HG03196 (cell line): Measurements from ENCODE around the gene CYTL1.
"Not testable (repeated sequence)": the region's sequence is repeated elsewhere in the genome, so short reads cannot be mapped to it uniquely, and the experiment has no call there.

Source experiments
- ATAC-seq: cut with Tn5 transposase; IDR thresholded peaks from one replicate; pipeline ENCODE4 v1.9.1; 2021; ENCODE audit not compliant: unreplicated experiment

Gene CYTL1, protein sequence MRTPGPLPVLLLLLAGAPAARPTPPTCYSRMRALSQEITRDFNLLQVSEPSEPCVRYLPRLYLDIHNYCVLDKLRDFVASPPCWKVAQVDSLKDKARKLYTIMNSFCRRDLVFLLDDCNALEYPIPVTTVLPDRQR

DNA sequence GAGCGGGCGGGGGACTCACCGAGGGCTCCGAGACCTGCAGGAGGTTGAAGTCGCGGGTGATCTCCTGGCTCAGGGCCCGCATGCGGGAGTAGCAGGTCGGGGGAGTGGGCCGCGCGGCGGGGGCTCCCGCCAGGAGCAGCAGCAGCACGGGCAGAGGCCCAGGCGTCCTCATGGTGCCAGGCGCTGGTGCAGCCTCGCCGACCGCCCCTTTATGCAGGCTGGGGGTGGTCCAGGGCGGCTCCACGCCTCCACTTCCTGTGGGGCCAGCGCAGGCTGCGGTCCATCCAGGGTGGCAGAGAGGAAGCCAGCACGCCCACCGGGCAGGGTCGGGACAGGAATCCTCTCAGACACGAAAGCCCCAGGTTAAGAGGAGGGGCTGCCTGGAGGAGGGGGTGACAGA is at the start of gene CYTL1:
TSS of gene CYTL1 (minus strand) at position 185 of the 400 bp plus-strand sequence. CDS start at position 172, 13 bp downstream.
- ATAC-seq, result no peak

DNA sequence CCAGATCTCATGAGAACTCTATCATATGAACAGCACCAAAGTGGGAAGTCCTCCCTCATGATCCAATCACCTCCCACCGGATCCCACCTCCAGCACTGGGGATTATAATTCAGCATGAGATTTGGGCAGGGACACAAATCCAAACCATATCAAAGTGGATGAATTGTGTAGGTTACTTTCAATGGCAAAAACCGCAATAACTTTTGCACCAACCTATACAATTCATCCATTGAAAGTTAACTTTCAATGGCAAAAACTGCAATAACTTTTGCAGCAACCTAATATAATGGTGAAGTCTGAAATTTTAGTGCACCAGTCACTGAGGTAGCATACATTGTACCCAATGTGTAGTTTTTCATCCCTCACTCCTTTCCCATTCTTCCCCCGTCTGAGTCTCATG is 48.6 kb upstream of the CYTL1 start:
- no peak for ATAC-seq

DNA sequence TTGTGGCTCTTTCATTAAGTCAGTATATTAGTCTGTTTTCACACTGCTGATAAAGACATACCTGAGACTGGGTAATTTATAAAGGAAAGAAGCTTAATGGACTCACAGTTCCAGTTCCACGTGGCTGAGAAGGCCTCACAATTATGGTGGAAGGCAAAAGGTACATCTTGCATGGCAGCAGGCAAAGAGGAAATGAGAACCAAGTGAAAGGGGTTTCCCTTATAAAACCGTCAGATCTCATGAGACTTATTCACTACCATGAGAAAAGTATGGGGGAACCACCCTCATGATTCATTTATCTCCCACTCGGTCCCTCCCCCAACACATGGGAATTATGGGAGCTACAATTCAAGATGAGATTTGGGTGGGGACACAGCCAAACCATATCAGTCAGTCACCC is 47.7 kb upstream of the CYTL1 start:
- not testable (repeated sequence) for ATAC-seq

DNA sequence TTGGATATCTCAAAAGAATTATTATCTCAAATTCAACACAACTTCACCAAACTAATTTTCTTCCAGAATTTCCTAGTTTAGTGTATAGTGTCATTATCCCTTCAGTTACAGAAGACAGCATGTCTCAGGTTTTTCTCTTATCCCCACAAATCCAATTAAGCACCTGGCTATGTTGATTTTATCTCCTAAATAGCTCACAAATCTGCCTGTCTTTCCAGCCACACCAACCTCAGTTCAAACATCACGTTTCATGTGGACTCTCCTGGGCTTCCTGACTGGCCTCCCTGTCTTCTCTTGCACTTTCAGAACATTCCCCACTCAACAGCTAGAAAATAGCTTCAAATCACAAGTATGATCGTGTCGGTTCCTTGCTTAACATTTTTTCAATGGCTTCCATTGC is 46.8 kb upstream of the CYTL1 start:
- ATAC-seq, result no peak

DNA sequence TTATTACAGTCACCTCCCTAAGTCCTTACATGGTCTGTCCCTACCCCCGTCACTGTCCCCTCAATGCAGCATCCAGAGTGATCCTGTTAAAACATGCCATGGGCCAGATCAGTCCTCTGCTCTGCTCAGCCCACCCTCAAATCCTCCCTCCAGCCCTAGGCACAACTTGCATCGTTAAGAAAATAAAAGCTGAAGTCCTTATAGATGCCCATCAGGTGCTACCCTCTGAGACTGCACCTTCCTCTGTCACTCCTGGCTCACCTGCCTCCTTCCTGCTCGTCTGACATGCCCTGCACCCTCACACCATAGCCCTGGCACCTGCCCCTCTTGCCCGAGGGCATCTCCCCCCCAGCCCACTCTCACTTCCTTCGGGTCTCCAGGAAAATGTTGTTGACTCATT is 36.2 kb upstream of the CYTL1 start:
- ATAC-seq, result no peak

DNA sequence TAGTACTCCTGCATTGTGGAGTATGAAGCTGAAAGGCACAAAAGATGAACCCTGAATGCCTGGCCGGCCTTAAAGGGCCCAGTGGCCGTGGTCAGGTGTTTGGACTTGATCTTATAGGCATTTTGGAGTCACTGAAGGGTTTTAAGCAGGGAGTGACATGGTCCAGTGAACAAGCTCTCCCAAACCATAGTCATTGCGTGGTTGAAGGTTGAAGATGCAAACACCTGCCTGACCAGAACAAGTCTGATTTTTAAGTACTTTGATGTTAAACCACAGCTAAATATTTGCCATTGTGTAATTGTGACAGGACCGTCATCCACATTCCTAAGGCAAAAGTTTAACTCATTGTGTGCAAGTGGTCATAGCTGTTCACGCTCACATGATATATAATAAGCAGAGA is 35.3 kb upstream of the CYTL1 start:
- no peak for ATAC-seq

DNA sequence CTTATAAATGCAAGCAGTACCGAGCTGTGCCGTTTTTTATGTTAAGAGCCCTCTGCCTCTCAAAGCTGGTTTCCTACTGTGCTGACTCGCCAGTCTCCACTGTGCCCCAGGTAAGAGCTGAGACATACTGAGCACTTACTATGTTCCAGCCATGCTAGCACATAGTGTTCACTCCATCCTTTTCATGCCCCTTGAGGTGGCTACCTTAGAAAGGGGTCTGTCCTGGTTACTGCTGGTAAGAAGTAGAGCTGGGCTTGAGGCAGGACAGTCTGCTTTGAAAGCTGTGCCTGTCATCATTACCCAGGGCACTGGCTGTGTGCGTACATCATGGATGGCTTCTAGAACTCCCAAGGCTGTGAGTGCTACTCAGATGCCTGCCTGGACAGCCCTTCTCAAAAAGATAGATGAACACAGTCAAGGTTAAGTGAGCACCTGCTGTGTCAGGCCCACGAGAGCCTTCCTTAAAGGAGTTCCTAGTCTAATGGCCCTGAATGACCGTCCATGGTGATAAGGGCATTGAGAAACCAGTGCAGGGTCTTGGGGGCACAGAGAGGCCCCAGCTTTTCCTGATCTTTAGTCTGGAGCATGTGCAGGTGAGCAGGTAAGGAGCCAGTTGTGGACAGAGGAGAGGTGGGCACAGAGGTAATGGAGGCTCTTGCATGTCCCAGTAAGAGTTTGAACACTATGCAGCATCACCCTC is 33.6 kb upstream of the CYTL1 start:
- ATAC-seq, result no peak

DNA sequence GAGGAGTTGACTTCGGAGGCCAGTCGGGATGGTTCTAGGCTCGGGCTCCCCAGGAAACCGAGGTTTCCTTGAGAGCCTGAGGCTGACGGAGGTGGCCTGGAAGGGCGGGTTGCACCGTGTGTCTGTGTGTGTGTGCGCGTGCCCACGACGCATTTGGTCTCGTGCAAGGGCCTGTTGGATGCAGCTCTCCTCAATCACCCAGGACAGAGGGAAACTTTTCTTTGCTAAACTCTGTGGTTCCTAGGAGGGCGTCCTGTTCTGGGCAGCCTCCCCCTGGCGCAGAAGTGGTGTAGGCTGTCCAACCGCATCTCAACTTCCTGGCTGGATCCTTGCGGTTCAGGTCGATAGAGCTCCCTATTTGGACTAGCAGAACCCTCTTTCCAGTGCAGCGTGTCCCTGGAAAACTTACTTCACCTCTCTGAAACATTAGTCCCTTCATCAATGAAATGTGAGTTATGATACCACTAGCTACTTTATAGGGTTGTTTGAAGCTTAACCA is 33.0 kb upstream of the CYTL1 start:
- ATAC-seq, result no peak

DNA sequence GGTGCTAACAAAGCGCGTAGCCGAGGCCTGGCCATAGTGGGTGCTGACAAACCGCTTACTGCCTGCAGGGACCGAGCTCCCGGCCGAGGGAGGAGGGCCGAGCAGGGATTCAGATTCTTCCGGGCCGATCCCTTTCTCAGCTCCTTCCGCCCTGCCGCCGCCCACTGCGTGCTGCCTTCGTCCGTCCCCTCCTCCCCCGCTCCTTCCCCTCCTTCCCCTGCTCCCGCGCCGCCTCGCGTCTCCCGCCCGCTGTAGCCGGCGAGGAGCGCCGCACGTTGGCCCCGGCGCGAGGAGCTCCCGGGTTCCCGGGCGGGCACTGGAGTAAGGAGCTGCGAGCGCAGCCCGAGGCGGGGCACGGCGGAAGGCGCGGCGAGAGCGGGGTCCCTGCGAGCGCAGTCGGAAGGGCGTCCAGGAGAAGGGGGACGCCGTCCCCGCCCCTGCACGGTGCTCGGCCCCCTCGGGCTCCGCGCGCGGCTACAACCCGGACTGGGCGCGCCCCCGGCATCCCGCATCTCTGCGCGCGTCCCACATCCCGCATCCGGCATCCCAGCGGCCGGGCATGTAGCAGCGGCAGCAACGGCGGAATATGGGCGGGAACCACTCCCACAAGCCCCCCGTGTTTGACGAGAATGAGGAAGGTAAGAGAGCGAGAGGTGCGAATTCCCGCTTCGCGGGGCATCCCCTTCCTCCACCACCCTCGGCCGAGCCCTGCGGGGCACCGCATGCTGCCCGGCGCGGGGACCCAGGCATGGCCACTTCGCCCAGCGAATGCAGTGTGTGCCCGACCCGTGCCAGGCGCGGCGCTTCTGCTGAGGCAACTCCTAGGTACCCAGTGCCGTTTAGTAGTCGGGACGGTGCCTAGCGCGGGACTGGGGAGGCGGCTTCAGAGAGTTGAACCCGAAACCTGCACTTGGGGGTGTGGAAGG is 32.3 kb upstream of the CYTL1 start, which contains the start of gene STK32B:
TSS of gene STK32B (plus strand) at position 203 of the 926 bp plus-strand sequence.
- no peak for ATAC-seq

DNA sequence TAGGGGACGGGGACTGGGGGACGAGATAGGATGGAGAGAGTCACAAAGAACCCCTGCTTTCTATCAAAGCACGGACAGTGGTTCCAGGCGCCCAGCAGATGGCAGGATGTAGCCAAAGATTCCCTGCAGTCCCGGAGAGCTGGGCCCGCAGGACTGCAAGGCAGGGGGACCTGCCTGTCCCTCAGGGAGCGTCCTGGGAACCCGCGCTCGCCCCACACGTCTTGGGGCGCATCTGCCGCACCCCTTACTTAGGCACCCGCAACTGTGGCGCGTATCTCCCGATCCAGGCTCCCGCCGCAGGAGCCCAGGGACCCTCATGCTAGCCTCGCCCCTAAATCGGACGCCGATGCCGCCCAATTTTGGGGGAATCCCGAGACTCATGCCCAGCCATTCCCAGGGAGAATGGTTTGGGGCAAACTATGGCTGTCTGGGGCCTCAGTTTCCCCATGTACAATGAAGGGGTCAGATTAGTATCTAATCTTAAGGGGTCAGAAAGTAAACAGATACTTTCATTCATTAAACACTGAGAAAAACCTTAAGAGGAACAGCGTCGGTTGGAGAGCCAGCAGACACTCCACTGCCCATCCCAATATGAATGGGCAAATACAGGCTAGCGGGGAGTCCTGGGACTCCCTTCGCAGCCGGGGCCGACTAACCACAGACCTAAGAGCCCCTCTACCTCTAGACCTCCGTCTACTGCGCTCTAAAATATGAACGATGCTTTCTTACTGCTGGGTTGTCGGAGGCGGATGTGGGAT is 31.4 kb upstream of the CYTL1 start:
- peak; percentile 65 for ATAC-seq

DNA sequence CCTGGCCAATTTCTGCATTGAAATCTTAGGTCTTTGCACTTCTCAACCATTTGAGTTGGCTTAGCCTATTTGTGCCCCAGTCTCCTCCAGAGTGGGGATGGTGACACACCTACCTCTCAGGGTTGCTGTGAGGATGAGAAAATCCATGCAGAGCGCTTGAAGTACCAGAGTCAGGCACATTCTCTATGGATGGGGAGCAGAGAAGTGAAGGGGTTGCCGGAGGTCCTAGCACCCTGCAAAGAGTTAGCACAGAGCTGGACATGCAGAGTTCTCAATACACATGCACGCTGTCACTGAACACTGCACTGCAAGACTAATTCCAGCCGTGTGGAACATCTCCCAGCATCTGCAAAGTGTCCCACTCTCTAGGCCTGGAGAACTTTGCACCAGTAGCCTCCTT is 29.5 kb upstream of the CYTL1 start:
- no peak for ATAC-seq

DNA sequence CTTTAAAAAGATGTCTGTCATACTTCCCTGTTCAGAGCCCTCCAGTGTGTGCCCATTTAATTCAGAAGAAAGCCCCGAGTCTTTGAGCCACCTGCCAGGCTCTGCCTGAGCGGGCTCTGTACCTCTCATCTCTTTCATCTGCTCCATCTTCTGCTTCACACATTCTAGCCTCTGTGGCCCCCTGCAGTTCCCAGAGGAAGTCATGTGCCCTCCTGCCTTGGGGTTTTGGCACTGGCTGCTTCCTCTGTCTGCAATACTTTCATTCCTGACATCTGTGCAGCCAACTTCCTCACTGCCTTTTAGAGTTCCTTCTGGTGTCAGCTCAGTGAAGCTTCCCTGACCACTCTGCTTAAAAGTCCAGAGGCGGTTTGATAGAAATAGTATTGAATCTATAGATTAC is 25.8 kb upstream of the CYTL1 start:
- ATAC-seq, result no peak

DNA sequence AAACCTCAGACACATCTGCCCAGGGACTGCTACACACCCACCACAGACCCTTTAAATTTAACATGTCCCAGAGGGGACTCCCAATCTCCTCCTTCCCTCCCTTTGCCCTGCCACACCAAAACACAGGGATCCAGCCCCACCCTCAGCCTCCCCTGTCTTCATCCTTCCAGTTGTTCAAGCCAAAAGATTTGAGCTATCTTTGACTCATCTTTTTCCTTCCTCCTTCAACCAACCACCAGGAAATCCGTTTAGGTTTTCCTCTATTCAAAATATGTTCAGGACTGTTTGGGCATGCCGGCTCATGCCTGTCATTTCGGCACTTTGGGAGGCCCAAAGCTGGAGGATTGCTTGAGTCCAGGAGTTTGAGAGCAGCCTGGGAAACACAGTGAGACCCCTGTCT is 25.1 kb upstream of the CYTL1 start:
- ATAC-seq, result no peak

DNA sequence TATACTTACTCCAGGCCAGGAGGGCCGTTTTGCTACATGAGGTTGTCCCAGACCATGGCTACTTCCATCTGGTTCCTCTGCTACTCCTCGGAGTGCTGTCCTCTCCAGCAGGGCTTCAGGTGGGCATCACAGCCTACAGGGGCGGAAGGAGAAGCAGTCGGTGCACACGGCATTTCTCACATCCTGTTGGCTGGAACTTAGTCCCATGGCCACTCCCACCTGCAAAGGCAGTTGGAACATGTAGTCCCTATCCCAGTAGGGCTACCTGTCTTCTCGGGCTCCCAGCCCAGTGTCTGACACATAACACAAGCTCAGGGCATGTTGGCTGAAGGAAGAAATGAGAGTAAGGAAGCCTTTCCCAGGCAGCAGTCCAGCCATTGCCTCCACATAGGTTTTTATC is 24.3 kb upstream of the CYTL1 start:
- ATAC-seq, result no peak

DNA sequence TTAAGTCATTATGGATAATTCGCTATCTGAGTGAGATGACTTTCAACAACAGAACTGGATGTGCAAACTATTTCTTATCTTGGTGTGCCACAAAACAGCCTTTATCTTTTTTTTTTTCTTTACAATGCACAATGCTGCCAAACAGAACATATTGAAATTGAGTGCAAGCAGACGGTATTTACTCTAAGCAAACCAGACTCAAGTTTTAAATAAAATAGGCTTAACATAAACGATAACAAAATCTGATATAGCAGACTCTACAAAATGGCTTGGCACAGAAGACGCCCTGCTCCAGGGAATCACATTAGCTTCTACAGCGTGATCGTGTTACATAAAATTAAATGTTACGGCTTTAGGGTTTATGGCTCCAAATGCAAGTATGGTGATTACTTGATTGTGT is 22.4 kb upstream of the CYTL1 start:
- no peak for ATAC-seq

DNA sequence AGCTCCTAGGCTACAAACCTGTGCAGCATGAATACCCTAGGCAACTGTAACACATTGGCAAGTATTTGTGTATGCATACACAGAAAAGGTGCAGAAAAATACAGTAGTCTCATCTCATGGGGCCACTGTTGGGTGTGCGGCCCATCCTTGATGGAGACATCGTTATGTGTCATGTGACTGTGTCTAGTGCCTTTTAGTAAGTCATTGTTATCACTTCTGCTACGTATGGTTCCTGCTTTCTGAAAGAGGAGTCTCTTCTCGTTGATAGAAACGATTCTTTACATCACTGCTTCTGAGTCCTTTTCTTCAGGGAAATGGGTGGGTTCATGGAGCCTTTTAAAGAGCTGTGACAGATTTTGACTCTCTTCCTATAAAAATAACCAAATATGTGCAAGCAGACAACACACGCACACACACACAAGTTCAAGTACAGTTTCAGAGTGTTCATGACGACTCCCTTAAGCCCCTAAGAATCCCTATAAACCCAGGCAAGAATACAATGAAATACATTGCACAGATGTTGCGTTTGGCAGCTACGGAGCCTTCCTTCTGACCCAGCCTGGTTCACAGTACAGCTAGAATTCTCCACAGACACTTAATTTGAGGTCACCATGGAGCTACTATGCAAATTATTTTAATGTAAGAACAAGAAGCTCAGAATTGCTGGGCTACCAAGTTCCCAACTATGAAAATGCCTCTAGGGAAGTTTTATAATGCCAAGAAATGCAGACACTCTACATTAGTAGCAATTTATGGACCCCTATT is 21.8 kb upstream of the CYTL1 start:
- no peak for ATAC-seq

DNA sequence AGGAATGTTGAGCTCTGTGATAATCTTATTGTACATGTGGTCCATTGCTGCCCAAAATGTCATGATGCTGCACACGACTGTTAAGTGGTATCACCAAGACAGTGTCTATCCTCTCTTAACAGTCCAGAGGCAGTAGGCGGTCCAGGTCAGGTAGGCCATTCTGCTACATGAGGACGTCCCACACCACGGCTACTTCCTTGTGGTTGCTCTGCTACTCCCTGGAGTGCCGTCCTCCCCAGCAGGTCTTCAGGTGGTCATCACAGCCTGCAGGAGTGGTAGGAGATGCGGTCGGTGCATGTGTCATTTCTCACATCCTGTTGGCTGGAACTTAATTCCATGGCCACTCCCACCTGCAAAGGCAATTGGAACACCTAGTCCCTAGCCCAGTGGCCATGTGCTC is 20.5 kb upstream of the CYTL1 start:
- no peak for ATAC-seq

DNA sequence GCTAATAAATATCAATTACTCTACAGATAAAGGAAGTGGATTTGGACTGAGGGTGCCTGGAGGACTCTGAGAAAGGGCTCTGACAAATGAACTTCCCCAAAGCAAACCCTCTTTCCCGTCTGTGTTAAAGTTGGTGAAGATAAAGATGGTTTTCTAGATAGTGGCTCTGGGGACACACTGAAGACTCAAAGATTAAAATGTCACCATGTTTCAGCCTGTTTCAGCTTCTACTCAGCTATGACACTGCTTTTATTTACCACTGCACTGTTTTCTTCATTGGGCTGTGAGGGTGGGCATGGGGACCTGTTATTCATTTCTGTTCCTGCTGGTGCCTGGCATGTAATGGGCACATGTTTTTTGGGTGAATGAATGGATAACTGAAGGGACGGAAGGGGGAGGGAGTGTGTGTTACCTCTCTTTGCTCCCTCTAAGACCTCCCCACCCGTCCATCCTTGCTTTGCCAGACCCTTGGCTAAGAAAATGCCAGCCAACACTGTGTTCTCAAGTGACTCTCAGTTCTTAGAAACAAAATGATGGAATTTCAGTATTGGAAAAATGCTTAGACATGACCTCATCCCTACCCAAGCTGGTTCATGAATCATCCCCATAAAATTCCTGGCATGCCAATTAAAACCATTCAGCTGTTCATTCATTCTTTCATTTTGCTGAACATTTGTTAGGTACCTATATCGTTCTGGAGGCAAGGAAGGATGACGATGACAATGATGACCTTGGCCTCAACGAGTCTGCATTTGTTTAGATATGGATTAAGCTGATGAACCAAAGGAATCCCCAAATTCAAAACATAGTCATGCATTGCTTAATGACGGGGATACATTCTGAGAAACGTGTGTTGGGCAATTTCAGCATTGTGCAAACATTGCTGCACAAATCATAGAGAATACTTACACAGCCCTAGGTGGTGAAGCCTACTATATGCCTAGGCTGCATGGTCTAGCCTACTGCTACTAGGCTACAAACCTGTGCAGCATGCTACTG is 18.6 kb upstream of the CYTL1 start:
- ATAC-seq, result no peak

DNA sequence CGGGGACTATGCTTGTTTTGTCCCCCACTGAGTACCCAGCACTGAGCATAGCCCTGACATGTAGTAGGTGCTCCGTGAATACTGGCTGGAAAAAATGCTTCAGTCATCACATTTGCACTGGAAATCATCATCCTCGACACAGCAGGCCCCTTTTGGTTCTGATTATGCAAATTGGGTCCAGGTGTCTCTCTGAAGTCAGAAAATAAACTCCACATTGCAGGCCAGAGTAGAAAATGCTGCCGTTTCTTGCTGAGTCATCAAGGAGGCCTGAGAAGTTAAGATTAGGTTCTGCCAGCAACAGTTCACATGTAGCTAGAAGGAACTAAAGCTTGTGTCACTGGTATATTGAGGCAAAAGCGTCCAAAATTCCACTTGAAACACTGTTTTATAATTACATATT is 17.0 kb upstream of the CYTL1 start:
- no peak for ATAC-seq
